ENCODE results near the gene TSPO2. TPM values are rescaled to one million over a fixed set of nuclear protein-coding genes. Genes with fewer than 3 reads are reported as not detected.
A peak's percentile ranks its signal among the peaks of the same experiment; 100 is the strongest.

The TSPO2 gene
- total and polyA plus RNA-seq, 9 of the 15 experiments (the other 6 are each of a cell fraction or from before 2014, with no cell fraction given), result not detected

GRCh38 chr6:41049521-41049920 lies 7.3 kb downstream of the TSPO2 start:
- Histone ChIP-seq H3K79me2 (ENCODE audit: control insufficient read depth, insufficient read depth, low read length) (no peaks in the 10 kb centered on the region), H3K9me3 (replicated peaks; ENCODE audit: control insufficient read depth, insufficient read depth, low read depth, low read length) (no peaks in the 10 kb centered on the region), H3K4me1 (replicated peaks in 1 of 2; ENCODE audit: control insufficient read depth in 2 of 2, insufficient read depth in 2 of 2, low read length in 2 of 2) (peaks cover 4 to 12% of the 10 kb centered on the region in 2 experiments), H3K27ac (ENCODE audit: extremely low read depth, low read depth, low read length) (no peak overlapping the region), H3K9ac (ENCODE audit: insufficient read depth in 1 of 2, low read depth in 2 of 2, low read length in 2 of 2) (no peak overlapping the region), H3K4me2 (ENCODE audit: insufficient read depth, low read length) (no peak overlapping the region), H3K4me3 (no peak overlapping the region), H3K9me1 (ENCODE audit: control insufficient read depth, insufficient read depth, low read length) (no peaks in the 10 kb centered on the region), H2AFZ (ENCODE audit: low read depth, low read length) (no peak overlapping the region), H4K20me1 (replicated peaks; ENCODE audit: control insufficient read depth, insufficient read depth, low read length) (peaks cover 4% of the 10 kb centered on the region; the same call in 1 of the 2 replicates), H3K27me3 (ENCODE audit: control insufficient read depth in 2 of 2, insufficient read depth in 2 of 2, low read length in 2 of 2) (no peaks in the 10 kb centered on the region), H3K36me3 (ENCODE audit: control insufficient read depth, insufficient read depth, low read length) (no peaks in the 10 kb centered on the region)
- intact Hi-C loops (cut with micrococcal nuclease) (no loop called here), in situ Hi-C loops (cut with MboI) (loop anchor here (25.0 kb wide), 1 partner anchor 1687 kb away; no protein-coding TSS in a partner anchor)
- ChIA-PET CTCF (ENCODE audit: low intra/inter-chr PET ratio) (interaction anchor here (0.6 kb wide), 1 partner anchor 57 kb away, joined by 3 read pairs; no protein-coding TSS in a partner anchor), POLR2A (interaction anchor here (0.6 to 1.7 kb wide), 4 partner anchors 13 to 1714 kb away, joined by 3 to 4 read pairs (median 3); no protein-coding TSS in a partner anchor)
- BruUV-seq (replicated peaks), result no TSS peak
- TF ChIP-seq RNF219 (CRISPR knock-in tag; IDR thresholded peaks at IDR 0.05) (no peak), PBX2 (CRISPR knock-in tag; IDR thresholded peaks at IDR 0.05; ENCODE audit: low read depth) (0 out of 2 replicates have a peak, but pooled peaks have one; percentile 11), PBX2 (tag; conservative IDR thresholded peaks at IDR 0.05; ENCODE audit: low read depth) (no peak)
- ATAC-seq (no peak), FAIRE-seq (no peak), DNase-seq (ENCODE audit: extremely low read depth in 1 of 4, low spot score in 3 of 4) (no peak)
- 67% methylated on average over 1 of the region's 1 CpG for WGBS (ENCODE audit: insufficient coverage, low coverage, missing lambda C conversion rate)

Data from K562 (cell line).